Activated CD8-positive, alpha-beta memory T cell treated with anti-CD3 and anti-CD28 coated beads for 48 hours (primary cell): Measurements from ENCODE around the gene SLC4A9.
A peak's percentile ranks its signal among the peaks of the same experiment; 100 is the strongest.
"Not testable (repeated sequence)": the region's sequence is repeated elsewhere in the genome, so short reads cannot be mapped to it uniquely, and the experiment has no call there.

Experiments
- DNase-seq, 3 experiments: peaks; one replicate each; pipeline ENCODE4 v3.0.0-alpha.2; 2020; ENCODE audit warnings: low read depth in 2 of 3, low spot score in 2 of 3

The SLC4A9 gene

GRCh38 chr5:140393738-140394137 lies 33.7 kb downstream of the SLC4A9 start:
- no peak for DNase-seq

- no peak for DNase-seq
Observed at GRCh38 chr5:140398379-140398811, 38.4 kb downstream of the SLC4A9 start.

DNA sequence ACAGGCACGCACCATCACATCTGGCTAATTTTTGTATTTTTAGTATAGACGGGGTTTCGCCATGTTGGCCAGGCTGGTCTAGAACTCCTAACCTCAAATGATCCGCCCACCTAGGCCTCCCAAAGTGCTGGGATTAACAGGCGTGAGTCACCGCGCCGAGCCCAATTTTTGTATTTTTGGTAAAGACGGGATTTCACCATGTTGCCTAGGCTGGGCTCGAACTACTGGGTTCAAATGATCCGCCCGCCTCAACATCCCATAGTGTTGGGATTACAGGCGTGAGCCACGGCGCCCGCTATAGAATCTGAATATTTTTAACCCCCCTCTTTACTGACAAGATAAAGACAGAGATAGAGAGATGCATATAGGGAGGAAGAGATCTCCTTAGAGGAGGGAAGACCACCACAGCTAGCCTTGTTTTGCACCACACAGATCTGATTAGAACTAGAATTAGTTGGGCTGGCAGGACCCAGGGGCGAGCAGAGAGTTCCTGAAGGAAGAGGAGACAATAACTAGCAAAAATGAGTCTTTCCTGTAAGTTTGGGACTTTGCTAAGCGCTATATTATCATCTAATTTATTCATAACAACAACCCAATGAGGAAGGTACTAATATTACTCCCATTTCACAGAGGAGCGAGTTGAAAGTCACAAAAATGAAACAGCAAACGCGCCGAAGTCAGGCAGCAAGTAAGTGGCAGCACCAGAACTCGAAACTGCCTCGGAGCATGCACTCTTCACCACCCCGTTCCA lies 40.2 kb downstream of the SLC4A9 start:
- DNase-seq = no peak

- peak; percentile 62 to 66 (median 64) for DNase-seq
Observed at GRCh38 chr5:140400730-140401361, 40.9 kb downstream of the SLC4A9 start.

DNA sequence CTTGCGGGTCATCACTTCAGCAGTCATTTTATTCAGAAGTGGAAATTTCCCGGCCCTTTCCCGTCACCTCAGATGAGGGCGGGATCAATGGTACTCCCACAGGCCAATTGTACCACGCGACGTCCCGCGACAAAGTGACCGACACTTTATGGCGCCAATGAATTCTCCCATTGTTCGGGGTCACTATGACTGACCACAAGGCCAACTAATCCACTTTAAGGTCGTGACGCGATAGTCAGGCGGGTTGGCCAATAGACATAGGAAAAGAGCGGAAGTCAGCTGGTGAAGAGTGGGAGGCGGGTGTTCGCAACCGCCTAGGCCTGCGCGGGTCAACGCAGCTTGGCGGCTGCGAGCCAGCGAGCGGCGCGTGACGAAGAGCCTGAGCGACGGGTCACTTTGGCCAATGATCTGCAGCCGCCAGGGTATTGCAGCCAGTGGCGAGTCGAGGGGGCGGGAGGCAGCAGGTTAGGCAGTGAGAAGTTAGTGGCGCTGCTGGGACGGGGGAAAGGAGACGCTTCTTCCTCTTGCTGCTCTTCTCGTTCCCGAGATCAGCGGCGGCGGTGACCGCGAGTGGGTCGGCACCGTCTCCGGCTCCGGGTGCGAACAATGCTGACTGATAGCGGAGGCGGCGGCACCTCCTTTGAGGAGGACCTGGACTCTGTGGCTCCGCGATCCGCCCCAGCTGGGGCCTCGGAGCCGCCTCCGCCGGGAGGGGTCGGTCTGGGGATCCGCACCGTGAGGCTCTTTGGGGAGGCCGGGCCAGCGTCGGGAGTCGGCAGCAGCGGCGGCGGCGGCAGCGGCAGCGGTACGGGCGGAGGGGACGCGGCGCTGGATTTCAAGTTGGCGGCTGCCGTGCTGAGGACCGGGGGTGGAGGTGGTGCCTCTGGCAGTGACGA lies 41.6 kb downstream of the SLC4A9 start, which contains the start of gene ANKHD1:
ANKHD1 (plus strand) TSS at position 472 of the 896 bp plus-strand sequence; CDS start at position 607, 135 bp downstream.
- peak; percentile 62 to 95 (median 82) for DNase-seq

DNA sequence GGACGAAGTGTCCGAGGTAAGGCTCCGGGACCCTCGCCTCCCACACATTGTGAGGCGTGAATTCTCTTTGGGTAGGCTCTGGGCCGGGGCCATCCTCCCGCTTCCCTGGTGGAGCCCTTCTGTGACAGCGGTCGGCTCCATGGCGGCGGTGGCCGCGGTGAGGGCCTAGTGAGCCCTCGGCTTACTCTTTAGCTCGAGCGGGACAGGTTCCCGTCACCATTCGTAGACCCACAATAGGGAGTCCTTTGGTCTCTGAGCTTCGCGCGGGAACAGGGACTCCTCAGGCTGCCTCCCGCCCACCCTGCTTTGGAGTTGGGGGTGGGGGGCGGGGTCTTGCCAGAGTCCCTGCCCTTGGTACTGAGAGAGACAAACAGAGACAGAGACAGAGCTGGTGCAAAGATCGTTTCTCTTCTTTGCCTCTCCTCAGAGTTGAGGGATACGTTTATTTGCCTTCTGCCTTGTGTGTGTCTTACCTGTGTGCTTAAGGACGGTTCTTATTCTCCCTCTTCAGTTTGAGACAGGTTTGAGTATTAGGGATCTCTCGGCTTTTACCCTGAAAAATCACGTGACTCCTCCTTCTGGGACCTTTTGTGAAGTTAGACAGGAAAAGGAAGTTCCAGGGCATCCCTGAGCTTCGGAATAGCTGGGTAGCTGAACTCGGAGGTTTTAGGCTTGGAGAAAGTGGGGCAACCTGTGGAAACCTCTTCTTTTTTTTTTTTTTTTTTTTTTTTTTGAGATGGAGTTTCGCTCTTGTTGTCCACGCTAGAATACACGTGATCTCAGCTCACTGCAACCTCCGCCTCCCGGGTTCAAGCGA lies 42.5 kb downstream of the SLC4A9 start:
- DNase-seq = peak; percentile 25 to 37 (median 31)

GRCh38 chr5:140403613-140404012 lies 43.6 kb downstream of the SLC4A9 start:
- DNase-seq = no peak

- DNase-seq = no peak
Observed at GRCh38 chr5:140408750-140409241, 48.8 kb downstream of the SLC4A9 start.

DNA sequence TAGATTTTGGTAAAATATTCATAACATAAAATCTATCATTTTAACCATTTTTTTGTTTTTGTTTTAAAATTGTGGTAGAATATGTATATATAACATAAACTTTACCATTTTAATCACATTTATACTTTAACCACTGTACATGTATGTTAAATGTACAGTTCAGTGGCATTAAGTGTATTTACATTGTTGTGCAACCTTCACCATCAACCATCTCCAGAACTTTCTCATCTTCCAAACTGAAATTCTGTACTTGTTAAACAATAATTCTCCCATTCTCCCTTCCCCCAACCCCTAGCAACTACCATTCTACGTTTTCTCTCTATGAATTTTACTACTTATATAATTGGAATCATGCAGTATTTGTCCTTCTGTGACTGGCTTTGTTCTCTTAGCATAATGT lies 53.2 kb downstream of the SLC4A9 start:
- DNase-seq = no peak

DNA sequence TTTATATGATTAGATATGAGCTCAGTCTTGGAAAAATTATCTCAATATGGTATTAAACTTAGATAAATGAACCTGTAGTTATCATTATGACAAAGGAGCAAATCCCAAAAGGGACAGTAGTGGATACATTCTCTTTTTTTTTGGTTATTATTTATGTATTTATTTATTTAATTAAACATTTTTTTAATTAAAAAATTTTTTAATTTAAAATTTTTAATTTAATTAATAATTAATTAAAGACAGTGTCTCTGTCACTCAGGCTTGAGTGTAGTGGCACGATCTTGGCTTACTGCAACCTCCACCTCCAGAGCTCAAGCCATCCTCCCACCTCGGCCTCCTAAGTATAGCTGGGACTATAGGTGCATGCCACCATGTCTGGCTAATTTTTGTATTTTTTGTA lies 57.2 kb downstream of the SLC4A9 start:
- DNase-seq = no peak

DNA sequence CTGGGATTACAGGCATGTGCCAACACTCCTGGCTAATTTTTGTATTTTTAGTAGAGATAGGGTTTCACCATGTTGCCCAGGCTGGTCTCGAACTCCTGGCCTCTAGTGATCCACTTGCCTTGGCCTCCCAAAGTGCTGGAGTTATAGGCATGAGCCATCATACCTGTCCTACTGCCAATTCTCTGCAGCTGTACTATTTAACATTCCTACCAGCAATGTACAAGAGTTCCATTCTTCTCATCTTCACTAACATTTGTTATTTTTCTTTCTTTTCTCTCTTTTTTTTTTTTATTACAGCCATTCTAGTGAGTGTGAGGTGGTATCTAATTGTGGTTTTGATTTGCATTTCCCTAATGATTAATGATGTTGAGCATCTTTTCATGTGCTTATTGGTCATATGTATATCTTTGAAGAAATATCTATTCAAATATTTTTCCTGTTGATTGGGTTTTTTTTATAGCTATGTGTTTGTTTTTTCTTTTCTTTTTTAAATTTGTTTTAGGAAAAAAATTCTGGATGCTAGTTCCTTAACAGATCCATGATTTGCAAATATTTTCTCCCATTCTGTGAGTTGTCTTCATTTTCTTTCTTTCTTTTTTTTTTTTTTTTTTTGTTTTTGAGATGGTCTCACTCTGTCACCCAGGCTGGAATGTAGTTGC lies 59.0 kb downstream of the SLC4A9 start:
- DNase-seq = no peak

DNA sequence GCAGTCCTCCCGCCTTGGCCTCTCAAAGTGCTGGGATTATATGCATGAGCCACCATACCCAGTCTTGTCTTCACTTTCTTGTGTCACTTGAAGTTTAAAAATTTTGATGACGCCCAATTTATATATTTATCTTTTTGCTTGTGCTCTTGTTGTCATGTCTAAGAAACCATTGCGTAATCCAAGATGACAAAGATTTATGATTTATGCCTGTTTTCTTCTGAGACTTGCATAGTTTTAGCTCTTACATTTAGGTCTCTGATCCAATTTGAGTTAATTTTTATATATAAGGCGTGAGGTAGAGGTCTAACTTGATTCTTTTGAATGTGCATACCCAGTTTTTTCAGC lies 60.2 kb downstream of the SLC4A9 start:
- DNase-seq = no peak

DNA sequence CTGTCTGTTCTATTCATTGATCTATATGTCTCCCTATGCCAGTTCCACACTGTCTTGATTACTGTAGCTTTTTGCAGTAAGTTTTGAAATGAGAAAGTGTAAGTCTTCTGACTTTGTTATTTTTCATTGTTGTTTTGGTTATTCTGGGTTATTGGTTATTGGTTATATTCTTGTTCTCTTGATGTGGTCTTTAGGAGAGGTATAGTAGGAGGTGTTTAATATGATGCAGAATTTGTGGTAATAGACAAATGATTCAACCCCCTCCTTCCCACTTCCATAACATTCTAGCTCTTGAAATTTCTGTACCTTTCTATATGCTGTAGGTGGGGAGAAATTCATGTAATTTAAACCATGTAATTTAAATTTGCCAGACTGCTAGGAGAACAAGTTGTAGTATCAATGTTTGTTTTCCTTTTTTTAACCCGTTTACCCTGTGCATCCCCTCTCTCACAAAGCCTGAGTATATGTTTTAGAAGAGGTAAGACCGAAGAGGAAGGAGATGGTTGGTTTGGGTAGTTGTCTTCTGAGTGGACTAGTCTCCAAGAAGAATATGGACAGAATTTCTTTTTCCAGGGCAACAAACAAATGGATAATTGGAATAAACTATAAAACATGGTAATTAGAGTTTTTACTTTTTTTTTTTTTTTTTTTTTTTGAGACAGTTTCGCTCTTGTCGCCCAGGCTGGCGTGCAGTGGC lies 60.8 kb downstream of the SLC4A9 start:
- DNase-seq = no peak

- DNase-seq = not testable (repeated sequence)
Observed at GRCh38 chr5:140421375-140421774, 61.4 kb downstream of the SLC4A9 start.

- no peak for DNase-seq
Observed at GRCh38 chr5:140423609-140424008, 63.6 kb downstream of the SLC4A9 start.

DNA sequence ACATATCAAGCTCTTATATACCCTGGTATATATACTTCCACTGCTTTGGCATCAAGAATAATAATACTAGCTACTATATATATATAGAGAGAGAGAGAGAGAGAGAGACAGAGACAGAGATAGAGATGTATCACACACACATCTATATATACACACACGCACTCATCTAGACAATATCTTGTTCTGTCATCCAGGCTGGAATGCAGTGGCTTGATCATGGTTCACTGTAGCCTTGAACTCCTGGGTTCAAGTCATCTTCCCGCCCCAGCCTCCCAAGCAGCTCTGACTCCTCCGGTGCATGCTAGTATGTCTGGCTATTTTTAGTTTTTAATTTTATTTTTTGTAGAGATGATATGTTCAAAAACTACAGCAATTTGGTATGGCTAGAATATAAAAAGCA lies 64.1 kb downstream of the SLC4A9 start:
- DNase-seq = no peak
